ENCODE measurements around the gene EFNB2. TPM values are rescaled to one million over a fixed set of nuclear protein-coding genes. Genes with fewer than 3 reads are reported as not detected.

Gene EFNB2
- total RNA-seq = 4.0 and 9.1 TPM in 2 replicates

GRCh38 chr13:106535552-106536243 is at the start of gene EFNB2:
TSS of gene EFNB2 (minus strand) at chr13:106535662. CDS start at chr13:106534964, 698 bp downstream.

GRCh38 chr13:106567474-106568298 is 32.2 kb upstream of the EFNB2 start, which contains the start of gene ARGLU1:
TSS of gene ARGLU1 (minus strand) at chr13:106568137. CDS start at chr13:106567919, 218 bp downstream.

Other genes with a start within 250 kb of the EFNB2 start
- gene ARGLU1, start 32.5 kb upstream of the EFNB2 start, total RNA-seq = 32.6 and 39.1 TPM in 2 replicates

All from pericardium fibroblast (primary cell).